Endothelial cell of umbilical vein (primary cell): ENCODE results near the gene ARID1B. TPM values are rescaled to one million over a fixed set of nuclear protein-coding genes. Genes with fewer than 3 reads are reported as not detected.

Experiments
- BruUV-seq: library from RNA; stranded (reverse); fragments of 400-500 nt; replicated peaks from 2 replicates; lab custom pipeline; 2021; lab: Mats Ljungman, UMichigan
- CTCF ChIA-PET: fragments of 300-600, 350-600 bp; sonication (Branson Sonifier 250); formaldehyde crosslinking; loops from one replicate; lab custom pipeline; 2021; ENCODE audit warnings: antibody characterized with exemption, inconsistent platforms; lab: Charles Lee
- POLR2A ChIA-PET: fragments of 300-600, 350-600 bp; sonication (Branson Sonifier 250); formaldehyde crosslinking; loops from one replicate; lab custom pipeline; 2021; ENCODE audit warnings: antibody characterized with exemption, inconsistent platforms; lab: Charles Lee
- DNase-seq: peaks from one replicate; pipeline ENCODE4 v3.0.0-alpha.2; 2011; ENCODE audit warnings: low read depth, low spot score
- FAIRE-seq: peaks from 2 replicates; lab custom pipeline; 2011; peaks lifted over from hg19 to GRCh38; lab: Jason Lieb, UNC
- H2AFZ ChIP-seq: 2 replicates; pipeline ENCODE4 v1.6.0; 2012; ENCODE audit warnings: low read depth, low read length, control low read depth, inconsistent platforms
- H3K27ac ChIP-seq: 2 replicates; pipeline ENCODE4 v1.5.1; 2011; ENCODE audit warnings: low read depth, mild to moderate bottlenecking, control low read depth, low read length, moderate library complexity; ENCODE audit not compliant: insufficient read depth
- H3K27me3 ChIP-seq, 2 experiments: 2 replicates each; pipeline versions ENCODE4 v1.6.0 to v1.6.1; 2011; ENCODE audit warnings: low read length in 2 of 2, mixed read lengths in 1 of 2; ENCODE audit not compliant: control insufficient read depth in 2 of 2, insufficient read depth in 2 of 2
- H3K36me3 ChIP-seq, 2 experiments: 2 replicates in 1 of 2; 3 replicates in 1 of 2; pipeline ENCODE4 v1.5.1; 2011; ENCODE audit warnings: low read length in 2 of 2, mild to moderate bottlenecking in 1 of 2, moderate library complexity in 1 of 2; ENCODE audit not compliant: control insufficient read depth in 2 of 2, insufficient read depth in 2 of 2; ENCODE audit errors: extremely low read depth in 1 of 2
- H3K4me1 ChIP-seq: 3 replicates; pipeline ENCODE4 v1.5.1; 2011; ENCODE audit warnings: mild to moderate bottlenecking, low read length; ENCODE audit not compliant: control insufficient read depth, insufficient read depth; ENCODE audit errors: extremely low read depth
- H3K4me2 ChIP-seq: 2 replicates; pipeline ENCODE4 v1.6.1; 2011; ENCODE audit warnings: low read length, control low read depth, mixed read lengths; ENCODE audit not compliant: insufficient read depth
- H3K4me3 ChIP-seq, 3 experiments: fragments of 200-600 bp in 1 of 3; sonication (generic), shearing (Covaris generic) in 1 of 3; replicated peaks in 1 of 3; 2 replicates each; pipeline ENCODE4 v1.5.1; 2011 to 2016; ENCODE audit warnings: control low read depth in 3 of 3, low read length in 3 of 3, mild to moderate bottlenecking in 2 of 3, inconsistent platforms in 1 of 3, low read depth in 1 of 3, moderate library complexity in 1 of 3; ENCODE audit not compliant: insufficient read depth in 1 of 3
- H3K79me2 ChIP-seq: 2 replicates; pipeline ENCODE4 v1.6.0; 2012; ENCODE audit warnings: low read length, inconsistent platforms; ENCODE audit not compliant: control insufficient read depth, insufficient read depth
- H3K9ac ChIP-seq: replicated peaks from 2 replicates; pipeline ENCODE3; 2011; ENCODE audit warnings: low read length, control low read depth; ENCODE audit not compliant: insufficient read depth; ENCODE audit errors: extremely low read depth
- H3K9me1 ChIP-seq: replicated peaks from 3 replicates; pipeline ENCODE4 v1.6.0; 2011; ENCODE audit warnings: mild to moderate bottlenecking, low read length; ENCODE audit not compliant: control insufficient read depth, insufficient read depth; ENCODE audit errors: extremely low read depth
- H3K9me3 ChIP-seq: replicated peaks from 2 replicates; pipeline ENCODE4 v1.5.1; 2012; ENCODE audit warnings: low read length, inconsistent platforms; ENCODE audit not compliant: control insufficient read depth, insufficient read depth
- H4K20me1 ChIP-seq: replicated peaks from 2 replicates; pipeline ENCODE3; 2011; ENCODE audit warnings: mild to moderate bottlenecking, low read length; ENCODE audit not compliant: control insufficient read depth, insufficient read depth; ENCODE audit errors: extremely low read depth
- CTCF ChIP-seq, 2 donors: IDR thresholded peaks; 1 replicate in 1 of 2; 2 replicates in 1 of 2; pipeline ENCODE4 v1.5.1; 2011; ENCODE audit warnings: low read length in 2 of 2, mild to moderate bottlenecking in 2 of 2, moderate library complexity in 2 of 2, control low read depth in 1 of 2, inconsistent platforms in 1 of 2, low read depth in 1 of 2; ENCODE audit not compliant: insufficient read depth in 1 of 2; ENCODE audit errors: extremely low read depth in 1 of 2
- EZH2 ChIP-seq: IDR thresholded peaks from 2 replicates; pipeline ENCODE4 v1.6.1; 2012; ENCODE audit warnings: borderline replicate concordance, low read depth, mild to moderate bottlenecking, moderate library complexity, low read length, inconsistent platforms; ENCODE audit not compliant: severe bottlenecking
- GATA2 ChIP-seq: IDR thresholded peaks from 2 replicates; pipeline ENCODE4 v1.7.0; 2011; ENCODE audit warnings: low read depth, mild to moderate bottlenecking, moderate library complexity, mixed read lengths, low read length; ENCODE audit not compliant: insufficient read length, insufficient read depth
- JUN ChIP-seq: IDR thresholded peaks from 2 replicates; pipeline ENCODE4 v1.6.1; 2011; ENCODE audit warnings: borderline replicate concordance, low read depth; ENCODE audit not compliant: insufficient read length, insufficient read depth
- MAX ChIP-seq: IDR thresholded peaks from 2 replicates; pipeline ENCODE4 v1.6.1; 2011; ENCODE audit not compliant: insufficient read depth, insufficient read length
- MYC ChIP-seq: IDR thresholded peaks from one replicate; pipeline ENCODE4 v1.6.1; 2011; ENCODE audit warnings: mild to moderate bottlenecking, low read depth, low read length
- POLR2A ChIP-seq: IDR thresholded peaks from 2 replicates; pipeline ENCODE4 v1.6.1; 2012; ENCODE audit warnings: low read depth, mild to moderate bottlenecking, control low read depth, low read length
- POLR2AphosphoS5 ChIP-seq: IDR thresholded peaks from 2 replicates; pipeline ENCODE4 v1.6.1; 2012; ENCODE audit warnings: low read depth, mild to moderate bottlenecking, control low read depth, low read length, moderate library complexity; ENCODE audit not compliant: insufficient read depth
- dilution Hi-C: fragments of 300-500 bp; cut with MboI; formaldehyde crosslinking; loops from one replicate; pipeline ENCODE4 v1.15.0; 2019; ENCODE audit warnings: low sequenced_read_pairs; ENCODE audit not compliant: extremely low pct_ligation_motif_present
- intact Hi-C: fragments of 100-400 bp; cut with micrococcal nuclease; formaldehyde crosslinking; loops from one replicate; pipeline ENCODE4 v1.10.0; 2022
- polyA plus RNA-seq, 4 experiments: library from polyadenylated mRNA; depleted of rRNA in 3 of 4; stranded (reverse) in 3 of 4; unstranded in 1 of 4; fragments of >200 nt; gene quantifications; 2 replicates each; pipeline versions ENCODE4 v1.2.1 to v1.2.3, GENCODE V29; 2011 to 2012; ENCODE audit warnings: missing spikeins in 1 of 4
- total RNA-seq: library from RNA; stranded (reverse); gene quantifications from 2 replicates; pipeline ENCODE4 v1.2.3, GENCODE V29; 2021

ARID1B gene
- total and polyA plus RNA-seq, 2 donors (not counting 3 experiments of a cell fraction or from before 2014, with no cell fraction given): 21.8 to 89.5 TPM

GRCh38 chr6:156911581-156911980 is 134.4 kb downstream of the ARID1B start:
- Histone ChIP-seq H3K4me1 (no peaks in the 10 kb centered on the region), H3K27ac (no peak overlapping the region), H3K4me2 (no peak overlapping the region), H3K9me3 (no peaks in the 10 kb centered on the region), H2AFZ (no peak overlapping the region), H3K4me3 (no peak overlapping the region), H4K20me1 (no peaks in the 10 kb centered on the region), H3K36me3 (no peaks in the 10 kb centered on the region), H3K9me1 (no peaks in the 10 kb centered on the region), H3K9ac (no peak overlapping the region), H3K79me2 (peaks cover 19% of the 10 kb centered on the region), H3K27me3 (no peaks in the 10 kb centered on the region)
- ChIA-PET CTCF (no interaction called here), POLR2A (no interaction called here)
- dilution Hi-C loops (no loop called here), intact Hi-C loops (no loop called here)
- no peak for FAIRE-seq
- no TSS peak for BruUV-seq
- TF ChIP-seq CTCF (IDR thresholded peaks at IDR 0.05; ENCODE audit: extremely low read depth in 1 of 2, insufficient read depth in 1 of 2, low read depth in 1 of 2, low read length in 2 of 2) (no peak), GATA2 (no peak)
- no peak for DNase-seq

- H3K4me1 ChIP-seq: no peaks in the 10 kb centered on the region
- ChIA-PET POLR2A (interaction anchor here (0.7 kb wide), 1 partner anchor 118 kb away, joined by 4 read pairs; no protein-coding TSS in a partner anchor), CTCF (no interaction called here)
- dilution Hi-C loops: no loop called here
- H3K9me1 ChIP-seq: no peaks in the 10 kb centered on the region
- no peak overlapping the region for H3K9ac ChIP-seq
- no peak overlapping the region for H3K4me2 ChIP-seq
- H3K27ac ChIP-seq: no peak overlapping the region
- no peaks in the 10 kb centered on the region for H3K27me3 ChIP-seq
- DNase-seq: no peak
- H2AFZ ChIP-seq: no peak overlapping the region
- no peaks in the 10 kb centered on the region for H3K36me3 ChIP-seq
- H3K79me2 ChIP-seq: peaks cover 18% of the 10 kb centered on the region
- no peak for FAIRE-seq
- BruUV-seq: no TSS peak
- no peaks in the 10 kb centered on the region for H4K20me1 ChIP-seq
- intact Hi-C loops: no loop called here
- no peaks in the 10 kb centered on the region for H3K9me3 ChIP-seq
- TF ChIP-seq MYC (no peak), MAX (no peak), POLR2A (no peak), POLR2AphosphoS5 (no peak), JUN (no peak), EZH2 (no peak)
- no peak overlapping the region for H3K4me3 ChIP-seq
Observed at GRCh38 chr6:156912431-156912830, 135.3 kb downstream of the ARID1B start.
